Uterus (tissue), 4 donors: ENCODE data around the gene CARNS1. TPM values are rescaled to one million over a fixed set of nuclear protein-coding genes. Genes with fewer than 3 reads are reported as not detected.

ENCODE experiments used
- DNase-seq, 2 donors: peaks; one replicate each; pipeline ENCODE4 v3.0.0-alpha.2; 2019 to 2020
- H3K27ac ChIP-seq, 2 donors: fragments of 200-600 bp; sonication (generic); 1 replicate in 1 of 2; 2 replicates in 1 of 2; pipeline ENCODE4 v1.5.1; 2016 to 2018
- H3K27me3 ChIP-seq, 2 donors: fragments of 200-600 bp; sonication (generic); one replicate each; pipeline ENCODE4 v1.5.1; 2018 to 2019; ENCODE audit warnings: control low read depth in 1 of 2
- H3K36me3 ChIP-seq, 2 donors: fragments of 200-600 bp; sonication (generic); one replicate each; pipeline ENCODE4 v1.5.1; 2019; ENCODE audit warnings: control low read depth in 1 of 2
- H3K4me1 ChIP-seq, 2 donors: fragments of 200-600 bp; sonication (generic); one replicate each; pipeline ENCODE4 v1.5.1; 2018 to 2019; ENCODE audit warnings: control low read depth in 1 of 2
- H3K4me3 ChIP-seq, 2 donors: fragments of 200-600 bp; sonication (generic); 1 replicate in 1 of 2; 2 replicates in 1 of 2; pipeline ENCODE4 v1.5.1; 2018 to 2019; ENCODE audit warnings: mild to moderate bottlenecking in 1 of 2
- H3K9me3 ChIP-seq, 2 donors: fragments of 200-600 bp; sonication (generic); one replicate each; pipeline ENCODE4 v1.5.1; 2019; ENCODE audit warnings: control low read depth in 1 of 2
- CTCF ChIP-seq, 4 experiments: fragments of 200-600 bp in 2 of 4; fragments of 450-650 bp in 2 of 4; sonication (generic) in 2 of 4; IDR thresholded peaks; one replicate each; pipeline ENCODE4 v1.5.1; 2016 to 2019; ENCODE audit warnings: antibody characterized with exemption in 4 of 4, mild to moderate bottlenecking in 2 of 4, moderate library complexity in 1 of 4
- POLR2A ChIP-seq, 2 donors: fragments of 450-650 bp; IDR thresholded peaks; one replicate each; pipeline ENCODE4 v1.6.1; 2016; ENCODE audit warnings: antibody characterized with exemption in 2 of 2, mild to moderate bottlenecking in 1 of 2, moderate library complexity in 1 of 2
- intact Hi-C: fragments of 100-400 bp; cut with DNase I; formaldehyde crosslinking; loops from one replicate; pipeline ENCODE4 v1.15.1; 2023; ENCODE audit warnings: low total_unique reads
- total RNA-seq, 4 donors: library from RNA; depleted of rRNA in 3 of 4; stranded (reverse); fragments of >200 nt in 3 of 4; gene quantifications; one replicate each; pipeline versions ENCODE4 v1.1.0 to v1.2.4, GENCODE V29; 2014 to 2023
- donor health status: DM: yes; HTN: yes; CAD: no.

CARNS1 gene
- total RNA-seq, 4 donors from 2014 or later = 0.76 to 3.3 TPM; not detected in 2

GRCh38 chr11:67395555-67396258 lies 19.8 kb upstream of the CARNS1 start:
- Histone ChIP-seq H3K36me3 (no peaks in the 10 kb centered on the region), H3K4me1 (peaks cover 0 to 2% of the 10 kb centered on the region in 2 donors)
- intact Hi-C loops = loop anchor here (5.0 kb wide), 1 partner anchor 112 kb away; the partner anchor contains the start of genes CDK2AP2 and PITPNM1

DNA sequence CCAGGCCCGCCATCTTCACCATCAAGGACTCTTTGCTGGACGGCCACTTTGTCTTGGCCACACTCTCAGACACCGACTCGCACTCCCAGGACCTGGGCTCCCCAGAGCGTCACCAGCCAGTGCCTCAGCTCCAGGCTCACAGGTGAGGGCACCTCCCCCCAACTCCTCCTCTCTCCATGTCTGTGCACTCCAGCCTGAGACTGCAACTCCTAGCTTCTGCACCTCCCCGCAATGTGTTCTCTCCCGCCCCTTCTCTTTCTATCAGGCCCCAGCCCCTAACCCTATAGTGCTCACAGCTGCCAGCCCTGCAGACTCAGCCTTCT lies 19.3 kb upstream of the CARNS1 start:
- DNase-seq = no peak
- peaks cover 0 to 7% of the 10 kb centered on the region in 2 donors for H3K4me1 ChIP-seq
- H3K9me3 ChIP-seq = no peaks in the 10 kb centered on the region
- no peak overlapping the region for H3K27ac ChIP-seq
- TF ChIP-seq CTCF (IDR thresholded peaks at IDR 0.05) (no peak), POLR2A (IDR thresholded peaks at IDR 0.05) (no peak)
- no peak overlapping the region for H3K4me3 ChIP-seq
- intact Hi-C loops = loop anchor here (5.0 kb wide), 1 partner anchor 111 kb away; the partner anchor contains the start of genes CDK2AP2 and PITPNM1
- H3K36me3 ChIP-seq = no peaks in the 10 kb centered on the region
- no peaks in the 10 kb centered on the region for H3K27me3 ChIP-seq

More at GRCh38 chr11:67395555-67396258, 19.8 kb upstream of the CARNS1 start:
- TF ChIP-seq POLR2A (IDR thresholded peaks at IDR 0.05) = no peak
- H3K27ac ChIP-seq = no peak overlapping the region
- no peaks in the 10 kb centered on the region for H3K9me3 ChIP-seq
- no peak overlapping the region for H3K4me3 ChIP-seq
- no peaks in the 10 kb centered on the region for H3K27me3 ChIP-seq
- DNase-seq = no peak

DNA sequence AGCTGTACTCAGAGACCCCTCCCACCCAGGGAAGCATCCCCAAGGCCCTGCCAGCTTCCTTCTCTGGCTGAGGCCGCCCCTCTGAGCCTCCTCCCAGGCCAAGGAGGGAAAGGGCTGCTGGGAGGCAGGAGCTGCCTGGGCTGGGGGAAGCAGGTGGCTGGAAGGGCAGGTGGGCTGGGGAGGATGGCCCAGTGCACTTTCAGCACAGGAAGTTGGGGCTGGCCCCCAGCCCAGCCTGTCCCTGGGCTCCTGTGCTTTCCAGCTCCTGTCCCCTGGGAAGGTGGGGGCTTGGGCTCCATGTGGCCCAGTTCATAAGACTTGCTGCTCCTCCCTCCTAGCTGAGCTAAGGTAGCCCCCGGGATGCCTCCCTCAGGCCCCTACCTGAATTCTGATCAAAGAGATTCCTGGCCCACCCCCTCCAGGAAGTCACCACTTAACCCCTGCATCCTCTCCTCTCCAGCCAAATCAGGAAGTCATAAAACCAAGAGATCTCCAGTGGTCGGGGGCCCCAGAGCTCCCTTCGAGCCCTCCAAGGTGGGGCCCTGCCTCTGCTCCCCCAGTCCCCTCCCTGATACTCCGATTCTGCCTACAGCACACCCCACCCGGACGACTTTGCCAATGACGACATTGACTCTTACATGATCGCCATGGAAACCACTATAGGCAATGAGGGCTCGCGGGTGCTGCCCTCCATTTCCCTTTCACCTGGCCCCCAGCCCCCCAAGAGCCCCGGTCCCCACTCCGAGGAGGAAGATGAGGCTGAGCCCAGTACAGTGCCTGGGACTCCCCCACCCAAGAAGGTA lies 18.7 kb upstream of the CARNS1 start:
- intact Hi-C loops = loop anchor here (5.0 kb wide), 1 partner anchor 111 kb away; the partner anchor contains the start of genes CDK2AP2 and PITPNM1
- TF ChIP-seq POLR2A (IDR thresholded peaks at IDR 0.05) = no peak
- TF ChIP-seq CTCF (IDR thresholded peaks at IDR 0.05) = no peak
- Histone ChIP-seq H3K27ac (peak overlapping the region in 1 of 2 donors; percentile 4), H3K36me3 (no peaks in the 10 kb centered on the region), H3K4me1 (peaks cover 0 to 7% of the 10 kb centered on the region in 2 donors), H3K9me3 (no peaks in the 10 kb centered on the region), H3K27me3 (no peaks in the 10 kb centered on the region), H3K4me3 (no peak overlapping the region)
- DNase-seq = no peak

- Histone ChIP-seq H3K4me3 (no peak overlapping the region), H3K27me3 (no peaks in the 10 kb centered on the region), H3K4me1 (peaks cover 0 to 7% of the 10 kb centered on the region in 2 donors), H3K27ac (peak overlapping the region in 1 of 2 donors; percentile 4), H3K9me3 (no peaks in the 10 kb centered on the region), H3K36me3 (no peaks in the 10 kb centered on the region)
- no peak for DNase-seq
- TF ChIP-seq CTCF (IDR thresholded peaks at IDR 0.05) (no peak), POLR2A (IDR thresholded peaks at IDR 0.05) (no peak)
- intact Hi-C loops = loop anchor here (5.0 kb wide), 1 partner anchor 110 kb away; the partner anchor contains the start of genes CDK2AP2 and PITPNM1
These were observed 17.9 kb upstream of the CARNS1 start for GRCh38 chr11:67397536-67397935.

- Histone ChIP-seq H3K36me3 (no peaks in the 10 kb centered on the region), H3K4me1 (peaks cover 0 to 7% of the 10 kb centered on the region in 2 donors), H3K4me3 (no peak overlapping the region), H3K9me3 (no peaks in the 10 kb centered on the region), H3K27ac (no peak overlapping the region), H3K27me3 (no peaks in the 10 kb centered on the region)
- DNase-seq = no peak
- TF ChIP-seq POLR2A (IDR thresholded peaks at IDR 0.05) = no peak
- TF ChIP-seq CTCF (IDR thresholded peaks at IDR 0.05) = no peak
- intact Hi-C loops = loop anchor here (5.0 kb wide), 1 partner anchor 109 kb away; the partner anchor contains the start of genes CDK2AP2 and PITPNM1
These were observed 17.4 kb upstream of the CARNS1 start for GRCh38 chr11:67397986-67398660.
